ENCODE measurements around the gene MAP4K5. TPM values are rescaled to one million over a fixed set of nuclear protein-coding genes. Genes with fewer than 3 reads are reported as not detected.

Gene MAP4K5
- total and polyA plus RNA-seq, 2 of the 13 experiments (the other 11 are each of a cell fraction or from before 2014, with no cell fraction given) = 12.7 to 23.9 TPM

- no peak for TF ChIP-seq HNRNPUL1 (IDR thresholded peaks at IDR 0.05; ENCODE audit: low read depth, low read length)
- no peak; the same call in 1 of the 2 replicates for TF ChIP-seq ZNF256 (CRISPR knock-in tag; conservative IDR thresholded peaks at IDR 0.05)
- TF ChIP-seq SP4 (CRISPR knock-in tag; IDR thresholded peaks at IDR 0.05) = peak; percentile 48; the same call in 1 of the 2 replicates
- TF ChIP-seq E2F1 (CRISPR knock-in tag; IDR thresholded peaks at IDR 0.05) = 0 out of 2 replicates have a peak, but pooled peaks have one; percentile 26
- peak; percentile 44; the same call in 1 of the 2 replicates for TF ChIP-seq ZBTB44 (CRISPR knock-in tag; IDR thresholded peaks at IDR 0.05)
- TF ChIP-seq RBM22 (optimal IDR thresholded peaks at IDR 0.05; ENCODE audit: low read length) = no peak
- no peak for TF ChIP-seq KLF6 (CRISPR knock-in tag; IDR thresholded peaks at IDR 0.05)
- TF ChIP-seq RELA (CRISPR knock-in tag; IDR thresholded peaks at IDR 0.05) = no peak
- no peak for TF ChIP-seq ATF4 (CRISPR knock-in tag; IDR thresholded peaks at IDR 0.05)
- no peak for TF ChIP-seq XRCC5 (optimal IDR thresholded peaks at IDR 0.05; ENCODE audit: low read length)
- TF ChIP-seq PREB (CRISPR knock-in tag; IDR thresholded peaks at IDR 0.05) = peak; percentile 87; the same call in 1 of the 2 replicates
- no peak for TF ChIP-seq ZBTB25 (CRISPR knock-in tag; IDR thresholded peaks at IDR 0.05)
- peak; percentile 77 for TF ChIP-seq KMT2A (CRISPR knock-in tag; IDR thresholded peaks at IDR 0.05)
- no peak for TF ChIP-seq NONO (IDR thresholded peaks at IDR 0.05)
- 0 out of 2 replicates have a peak, but pooled peaks have one; percentile 12 for TF ChIP-seq NONO (CRISPR knock-in tag; conservative IDR thresholded peaks at IDR 0.05)
- TF ChIP-seq ZNF446 (CRISPR knock-in tag; IDR thresholded peaks at IDR 0.05) = no peak
- TF ChIP-seq ZKSCAN1 (IDR thresholded peaks at IDR 0.05; ENCODE audit: low read length) = no peak
- peak; percentile 84; the same call in 1 of the 2 replicates for TF ChIP-seq ZNF766 (CRISPR knock-in tag; IDR thresholded peaks at IDR 0.05; ENCODE audit: borderline replicate concordance)
- TF ChIP-seq DNMT3B (CRISPR knock-in tag; conservative IDR thresholded peaks at IDR 0.05) = no peak
- TF ChIP-seq KDM4B (CRISPR knock-in tag; IDR thresholded peaks at IDR 0.05) = no peak
- TF ChIP-seq MED1 (CRISPR knock-in tag; IDR thresholded peaks at IDR 0.05) = peak; percentile 38; the same call in 1 of the 2 replicates
- peak; percentile 72; the same call in 1 of the 2 replicates for TF ChIP-seq DMAP1 (CRISPR knock-in tag; IDR thresholded peaks at IDR 0.05)
- no peak for TF ChIP-seq CREB1 (IDR thresholded peaks at IDR 0.05)
- TF ChIP-seq CREB1 (CRISPR knock-in tag; IDR thresholded peaks at IDR 0.05) = no peak
- TF ChIP-seq SKI (IDR thresholded peaks at IDR 0.05; ENCODE audit: partially characterized antibody) = peak; percentile 7
These were observed 135.6 kb downstream of the MAP4K5 start, which contains the start of gene CDKL1 (continued) for GRCh38 chr14:50396631-50397389.
